HUES6 (cell line): ENCODE results near the gene CCDC92.
"Not testable (repeated sequence)": the region's sequence is repeated elsewhere in the genome, so short reads cannot be mapped to it uniquely, and the experiment has no call there.

ENCODE experiments used
- H3K27ac ChIP-seq: 2 replicates; pipeline ENCODE4 v1.7.0; 2013; ENCODE audit warnings: low read depth, mild to moderate bottlenecking, low read length, inconsistent platforms
- H3K27me3 ChIP-seq: 2 replicates; pipeline ENCODE4 v1.6.1; 2013; ENCODE audit warnings: low read length; ENCODE audit not compliant: control insufficient read depth, insufficient read depth
- H3K36me3 ChIP-seq: 2 replicates; pipeline ENCODE4 v1.6.1; 2013; ENCODE audit warnings: low read length; ENCODE audit not compliant: control insufficient read depth, insufficient read depth
- H3K4me1 ChIP-seq: 2 replicates; pipeline ENCODE4 v1.6.1; 2013; ENCODE audit warnings: low read length; ENCODE audit not compliant: control insufficient read depth, insufficient read depth
- H3K4me3 ChIP-seq: 2 replicates; pipeline ENCODE4 v1.5.1; 2013; ENCODE audit warnings: low read depth, low read length
- H3K9ac ChIP-seq: one replicate; pipeline ENCODE4 v1.6.1; 2013; ENCODE audit warnings: mild to moderate bottlenecking, low read length
- H3K9me3 ChIP-seq: 2 replicates; pipeline ENCODE4 v1.6.1; 2013; ENCODE audit warnings: low read depth, low read length; ENCODE audit not compliant: control insufficient read depth, insufficient read depth

CCDC92 gene

GRCh38 chr12:123914726-123915333 is 57.8 kb downstream of the CCDC92 start:
- peaks cover 16% of the 10 kb centered on the region; the same call in 1 of the 2 replicates for H3K27me3 ChIP-seq
- no peaks in the 10 kb centered on the region for H3K9me3 ChIP-seq
- no peak overlapping the region for H3K4me3 ChIP-seq
- peaks cover 7% of the 10 kb centered on the region; the same call in 1 of the 2 replicates for H3K4me1 ChIP-seq
- no peak overlapping the region for H3K27ac ChIP-seq
- H3K9ac ChIP-seq = no peak overlapping the region
- no peaks in the 10 kb centered on the region for H3K36me3 ChIP-seq

DNA sequence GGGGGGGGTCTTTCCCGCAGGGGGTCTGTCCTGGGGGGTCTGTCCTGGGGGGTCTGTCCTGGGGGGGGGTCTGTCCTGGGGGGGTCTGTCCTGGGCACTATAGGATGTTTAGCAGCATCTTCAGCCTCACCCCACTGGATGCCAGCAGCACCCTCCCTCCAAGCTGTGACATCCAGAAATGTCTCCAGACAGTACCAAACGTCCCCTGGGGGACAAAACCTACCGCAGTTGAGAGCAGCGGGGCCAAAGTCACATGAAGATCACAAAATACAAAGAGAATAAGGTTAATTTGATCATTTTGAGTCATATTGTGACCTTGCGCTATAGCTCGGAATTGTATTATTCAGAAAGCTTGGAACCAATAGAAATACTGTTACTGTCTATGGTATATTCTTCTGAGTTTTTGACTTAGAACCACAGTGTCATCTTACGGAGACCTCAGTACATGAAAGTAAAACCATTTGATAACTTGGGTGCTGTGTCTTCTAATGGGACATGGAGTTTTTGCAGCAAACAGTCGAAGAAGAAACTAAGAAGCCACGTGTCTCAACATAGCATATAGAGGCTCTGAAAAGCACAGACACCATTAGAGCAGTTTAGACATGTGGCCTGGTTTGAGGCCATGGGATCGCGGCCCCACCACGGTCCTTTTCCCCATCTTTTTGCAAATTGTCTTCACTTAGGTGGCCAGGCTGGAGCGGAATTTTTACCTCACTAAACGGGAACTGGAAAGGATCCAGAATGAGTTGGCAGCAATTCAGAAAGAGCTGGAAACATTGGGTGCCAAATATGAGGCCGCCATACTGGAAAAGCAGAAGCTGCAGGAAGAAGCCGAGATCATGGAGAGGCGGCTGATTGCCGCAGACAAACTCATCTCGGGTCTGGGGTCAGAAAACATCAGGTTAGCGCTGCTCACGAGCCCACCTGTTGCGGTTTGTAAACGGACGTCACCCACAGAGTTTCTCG is 59.9 kb downstream of the CCDC92 start:
- no peak overlapping the region for H3K27ac ChIP-seq

DNA sequence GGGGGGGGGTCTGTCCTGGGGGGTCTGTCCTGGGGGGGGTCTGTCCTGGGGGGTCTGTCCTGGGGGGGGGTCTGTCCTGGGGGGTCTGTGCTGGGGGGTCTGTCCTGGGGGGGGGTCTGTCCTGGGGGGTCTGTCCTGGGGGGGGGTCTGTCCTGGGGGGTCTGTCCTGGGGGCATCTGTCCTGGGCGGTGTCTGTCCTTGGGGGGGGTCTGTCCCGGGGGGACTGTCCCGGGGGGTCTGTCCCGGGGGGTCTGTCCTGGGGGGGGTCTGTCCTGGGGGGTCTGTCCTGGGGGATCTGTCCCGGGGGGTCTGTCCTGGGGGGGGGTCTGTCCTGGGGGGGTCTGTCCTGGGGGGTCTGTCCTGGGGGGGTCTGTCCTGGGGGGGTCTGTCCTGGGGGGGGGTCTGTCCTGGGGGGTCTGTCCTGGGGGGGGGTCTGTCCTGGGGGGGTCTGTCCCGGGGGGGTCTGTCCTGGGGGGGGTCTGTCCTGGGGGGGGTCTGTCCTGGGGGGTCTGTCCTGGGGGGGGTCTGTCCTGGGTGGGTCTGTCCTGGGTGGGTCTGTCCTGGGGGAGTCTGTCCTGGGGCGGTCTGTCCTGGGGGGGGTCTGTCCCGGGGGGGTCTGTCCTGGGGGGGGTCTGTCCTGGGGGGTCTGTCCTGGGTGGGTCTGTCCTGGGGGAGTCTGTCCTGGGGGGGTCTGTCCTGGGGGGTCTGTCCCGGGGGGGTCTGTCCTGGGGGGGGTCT is 60.8 kb downstream of the CCDC92 start:
- H3K36me3 ChIP-seq, H3K27ac ChIP-seq, H3K4me3 ChIP-seq, H3K9me3 ChIP-seq, H3K9ac ChIP-seq: not testable (repeated sequence)
- H3K27me3 ChIP-seq = peaks cover 11% of the 10 kb centered on the region; the same call in 1 of the 2 replicates
- H3K4me1 ChIP-seq = peaks cover 10% of the 10 kb centered on the region; the same call in 1 of the 2 replicates

More for the DNA sequence above, 59.9 kb downstream of the CCDC92 start:
- H3K9ac ChIP-seq = no peak overlapping the region
- H3K27me3 ChIP-seq = peaks cover 11% of the 10 kb centered on the region; the same call in 1 of the 2 replicates
- H3K9me3 ChIP-seq = no peaks in the 10 kb centered on the region
- no peaks in the 10 kb centered on the region for H3K36me3 ChIP-seq
- H3K4me3 ChIP-seq = no peak overlapping the region
- peaks cover 7% of the 10 kb centered on the region; the same call in 1 of the 2 replicates for H3K4me1 ChIP-seq

- H3K9me3 ChIP-seq = no peaks in the 10 kb centered on the region
- H3K36me3 ChIP-seq = no peaks in the 10 kb centered on the region
- H3K27me3 ChIP-seq = peaks cover 6% of the 10 kb centered on the region; the same call in 1 of the 2 replicates
- no peak overlapping the region for H3K4me3 ChIP-seq
- H3K9ac ChIP-seq = no peak overlapping the region
- H3K4me1 ChIP-seq = peaks cover 10% of the 10 kb centered on the region; the same call in 1 of the 2 replicates
- H3K27ac ChIP-seq = no peak overlapping the region
Observed at GRCh38 chr12:123910761-123911193, 61.9 kb downstream of the CCDC92 start.

GRCh38 chr12:123910057-123910456 is 62.6 kb downstream of the CCDC92 start:
- Histone ChIP-seq H3K36me3 (no peaks in the 10 kb centered on the region), H3K4me1 (peaks cover 10% of the 10 kb centered on the region; the same call in 1 of the 2 replicates), H3K9ac (no peak overlapping the region), H3K27me3 (no peaks in the 10 kb centered on the region; the same call in 1 of the 2 replicates), H3K9me3 (no peaks in the 10 kb centered on the region), H3K4me3 (no peak overlapping the region), H3K27ac (no peak overlapping the region)

- Histone ChIP-seq H3K9ac (no peak overlapping the region), H3K36me3 (no peaks in the 10 kb centered on the region)
Observed at GRCh38 chr12:123908884-123909725, 63.5 kb downstream of the CCDC92 start.

DNA sequence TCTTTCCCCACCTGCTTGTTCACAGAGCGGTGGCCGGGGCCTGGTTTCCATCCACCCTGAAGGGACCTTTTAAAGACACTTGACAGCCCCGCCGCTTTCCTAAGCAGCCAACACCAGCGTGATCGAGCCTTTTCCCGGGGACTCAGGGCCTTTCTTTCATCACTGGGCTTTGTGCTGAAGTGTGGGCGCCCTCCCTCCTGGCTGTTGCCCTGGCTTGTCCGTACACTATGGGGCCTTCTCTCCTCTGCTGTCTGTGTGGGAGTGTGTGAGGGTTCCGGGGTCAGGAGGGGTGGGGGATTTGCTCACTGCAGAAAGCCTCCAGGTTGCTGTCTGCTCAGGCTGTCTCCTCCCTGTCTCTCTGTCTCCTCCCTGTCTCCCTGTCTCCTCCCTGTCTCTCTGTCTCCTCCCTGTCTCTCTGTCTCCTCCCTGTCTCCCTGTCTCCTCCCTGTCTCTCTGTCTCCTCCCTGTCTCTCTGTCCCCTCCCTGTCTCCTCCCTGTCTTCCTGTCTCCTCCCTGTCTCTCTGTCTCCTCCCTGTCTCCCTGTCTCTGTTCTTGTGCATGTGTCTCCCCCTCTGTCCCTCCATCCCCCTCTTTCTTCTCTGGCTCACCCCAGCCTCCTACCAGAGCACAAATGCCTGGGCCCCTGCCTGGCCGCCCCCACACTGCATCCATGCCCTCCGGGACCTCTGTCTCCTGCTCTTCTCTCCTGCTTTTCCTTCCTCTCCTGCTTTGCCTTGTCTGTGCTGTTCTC is 64.7 kb downstream of the CCDC92 start:
- Histone ChIP-seq H3K36me3 (no peaks in the 10 kb centered on the region), H3K27ac (no peak overlapping the region), H3K4me3 (no peak overlapping the region), H3K9me3 (no peaks in the 10 kb centered on the region), H3K9ac (no peak overlapping the region), H3K4me1 (peaks cover 4% of the 10 kb centered on the region; the same call in 1 of the 2 replicates), H3K27me3 (peaks cover 10% of the 10 kb centered on the region; the same call in 1 of the 2 replicates)

More at GRCh38 chr12:123908884-123909725, 63.5 kb downstream of the CCDC92 start:
- peaks cover 4% of the 10 kb centered on the region; the same call in 1 of the 2 replicates for H3K4me1 ChIP-seq
- H3K27ac ChIP-seq = no peak overlapping the region
- H3K9me3 ChIP-seq = no peaks in the 10 kb centered on the region
- H3K4me3 ChIP-seq = no peak overlapping the region
- H3K27me3 ChIP-seq = 0 out of 2 replicates have a peak, but pooled peaks cover under 1% of the 10 kb centered on the region

- Histone ChIP-seq H3K9ac (no peak overlapping the region), H3K36me3 (no peaks in the 10 kb centered on the region), H3K27ac (no peak overlapping the region), H3K27me3 (peaks cover 14% of the 10 kb centered on the region; the same call in 1 of the 2 replicates), H3K9me3 (no peaks in the 10 kb centered on the region), H3K4me1 (peaks cover 4% of the 10 kb centered on the region; the same call in 1 of the 2 replicates), H3K4me3 (no peak overlapping the region)
Observed at GRCh38 chr12:123906711-123907420, 65.8 kb downstream of the CCDC92 start.

DNA sequence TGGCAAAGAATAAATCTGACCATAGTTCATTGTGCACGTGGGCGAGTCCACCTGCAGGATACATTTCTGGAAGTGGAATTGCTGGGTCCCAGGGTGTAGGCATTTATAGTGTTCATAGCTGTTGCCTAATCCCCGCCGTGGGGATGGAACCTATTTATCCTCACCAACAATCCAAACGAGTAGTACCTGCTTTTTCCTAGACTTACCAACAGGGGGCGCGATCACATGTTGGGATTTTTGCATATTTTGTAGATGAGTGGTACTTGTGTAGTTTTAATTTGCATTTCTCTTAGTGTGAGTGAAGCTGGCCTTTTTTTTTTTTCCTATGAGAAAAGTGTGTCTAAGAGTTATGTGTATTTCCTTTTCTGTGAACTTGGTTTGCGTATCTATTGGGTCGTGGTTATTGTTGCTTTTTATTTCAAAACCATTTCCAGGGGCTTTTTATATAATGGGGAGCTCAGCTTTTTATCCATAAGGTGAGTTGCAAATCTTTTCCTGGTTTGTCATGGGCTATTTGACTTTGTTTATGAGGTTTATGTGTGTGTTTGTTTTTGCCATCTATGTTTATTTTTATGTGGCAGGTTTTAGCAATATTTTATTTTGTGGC is 67.2 kb downstream of the CCDC92 start:
- Histone ChIP-seq H3K27ac (no peak overlapping the region), H3K4me1 (peaks cover 12% of the 10 kb centered on the region), H3K36me3 (no peaks in the 10 kb centered on the region), H3K4me3 (no peak overlapping the region), H3K9me3 (no peaks in the 10 kb centered on the region), H3K9ac (no peak overlapping the region), H3K27me3 (peaks cover 14% of the 10 kb centered on the region; the same call in 1 of the 2 replicates)
